Measurements from ENCODE around the gene C4A. TPM values are rescaled to one million over a fixed set of nuclear protein-coding genes. Genes with fewer than 3 reads are reported as not detected.
"Not testable (repeated sequence)": the region's sequence is repeated elsewhere in the genome, so short reads cannot be mapped to it uniquely, and the experiment has no call there.

The C4A gene
- polyA plus RNA-seq (ENCODE audit: insufficient read length in 4 of 4): 10 to 100 TPM in 3 of 4 donors, 1 to 10 TPM in 1; 8.6 to 26.2 (median 15.2) TPM

DNA sequence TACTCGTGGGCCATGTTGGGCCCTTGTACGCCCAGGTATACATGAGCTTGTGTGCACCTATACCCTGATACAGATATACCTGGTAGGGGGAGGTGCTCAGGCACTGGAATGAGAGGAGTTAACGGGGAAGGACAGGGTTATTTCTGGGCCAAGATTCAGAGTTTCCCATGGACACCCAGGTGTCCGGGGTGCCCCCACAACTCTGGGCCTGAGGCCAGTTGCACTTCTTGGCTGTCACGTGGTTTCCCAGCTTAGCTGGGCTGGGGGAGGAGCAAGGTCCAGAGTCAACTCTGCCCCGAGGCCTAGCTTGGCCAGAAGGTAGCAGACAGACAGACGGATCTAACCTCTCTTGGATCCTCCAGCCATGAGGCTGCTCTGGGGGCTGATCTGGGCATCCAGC lies at the start of gene C4A:
TSS of gene C4A (plus strand) at position 314 of the 400 bp plus-strand sequence. CDS start at position 365, 51 bp downstream.
- not testable (repeated sequence) for DNase-seq (ENCODE audit: low read depth in 4 of 4, low spot score in 3 of 4)

DNA sequence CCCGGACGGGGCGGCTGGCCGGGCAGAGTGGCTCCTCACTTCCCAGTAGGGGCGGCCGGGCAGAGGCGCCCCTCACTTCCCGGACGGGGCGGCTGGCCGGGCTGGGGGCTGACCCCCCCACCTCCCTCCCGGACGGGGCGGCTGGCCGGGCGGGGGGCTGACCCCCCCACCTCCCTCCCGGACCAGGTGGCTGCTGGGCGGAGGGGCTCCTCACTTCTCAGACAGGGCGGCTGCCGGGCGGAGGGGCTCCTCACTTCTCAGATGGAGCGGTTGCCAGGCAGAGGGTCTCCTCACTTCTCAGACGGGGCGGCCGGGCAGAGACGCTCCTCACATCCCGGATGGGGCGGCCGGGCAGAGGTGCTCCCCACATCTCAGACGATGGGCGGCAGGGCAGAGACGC lies 49.7 kb upstream of the C4A start:
- not testable (repeated sequence) for DNase-seq (ENCODE audit: low read depth in 4 of 4, low spot score in 3 of 4)

DNA sequence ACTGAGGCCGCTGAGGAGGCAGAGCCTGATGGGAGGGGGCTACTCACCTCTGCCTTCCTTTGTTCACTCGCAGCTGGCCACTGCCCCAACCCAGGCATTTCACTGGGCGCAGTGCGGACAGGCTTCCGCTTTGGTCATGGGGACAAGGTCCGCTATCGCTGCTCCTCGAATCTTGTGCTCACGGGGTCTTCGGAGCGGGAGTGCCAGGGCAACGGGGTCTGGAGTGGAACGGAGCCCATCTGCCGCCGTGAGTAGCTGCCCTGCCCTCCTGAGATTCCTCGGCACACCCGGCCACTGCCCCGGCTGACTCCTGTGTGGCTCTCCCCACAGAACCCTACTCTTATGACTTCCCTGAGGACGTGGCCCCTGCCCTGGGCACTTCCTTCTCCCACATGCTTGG lies 48.3 kb upstream of the C4A start:
- DNase-seq (ENCODE audit: low read depth in 4 of 4, low spot score in 3 of 4): no peak

DNA sequence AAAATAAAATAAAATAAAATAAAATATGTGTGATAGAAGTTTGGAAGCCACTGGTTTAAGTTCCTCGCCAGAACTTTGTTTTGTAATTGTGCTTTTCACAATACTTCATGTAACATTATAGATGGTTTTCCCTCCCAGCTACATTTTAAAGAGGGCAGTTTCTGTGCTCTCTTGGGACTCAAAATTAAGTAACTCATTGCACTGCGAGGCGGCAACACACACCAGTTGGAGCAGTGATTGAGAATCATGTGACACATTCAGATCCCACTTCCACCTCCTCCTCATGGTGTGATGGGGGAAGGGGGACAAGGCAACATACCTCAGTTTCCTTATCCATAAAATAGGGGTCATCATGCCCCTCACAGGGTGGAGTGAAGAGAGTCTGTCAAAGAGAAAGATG lies 46.8 kb upstream of the C4A start:
- no peak for DNase-seq (ENCODE audit: low read depth in 4 of 4, low spot score in 3 of 4)

DNA sequence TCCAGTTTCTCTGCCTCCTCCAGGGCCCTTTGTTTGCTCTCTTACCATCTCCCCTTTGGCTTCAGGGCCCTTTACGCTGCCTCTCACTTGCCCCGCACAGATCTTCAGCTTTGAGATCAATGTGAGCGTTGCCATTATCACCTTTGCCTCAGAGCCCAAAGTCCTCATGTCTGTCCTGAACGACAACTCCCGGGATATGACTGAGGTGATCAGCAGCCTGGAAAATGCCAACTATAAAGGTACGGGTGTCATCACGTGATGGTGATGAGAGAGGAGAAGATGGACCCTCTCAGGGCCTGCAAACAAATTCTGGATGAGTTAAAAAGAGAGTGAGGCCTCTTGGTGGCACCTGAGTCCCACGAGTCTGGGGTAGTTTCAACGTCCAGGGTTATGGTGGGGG lies 46.0 kb upstream of the C4A start:
- DNase-seq (ENCODE audit: low read depth in 4 of 4, low spot score in 3 of 4): no peak

DNA sequence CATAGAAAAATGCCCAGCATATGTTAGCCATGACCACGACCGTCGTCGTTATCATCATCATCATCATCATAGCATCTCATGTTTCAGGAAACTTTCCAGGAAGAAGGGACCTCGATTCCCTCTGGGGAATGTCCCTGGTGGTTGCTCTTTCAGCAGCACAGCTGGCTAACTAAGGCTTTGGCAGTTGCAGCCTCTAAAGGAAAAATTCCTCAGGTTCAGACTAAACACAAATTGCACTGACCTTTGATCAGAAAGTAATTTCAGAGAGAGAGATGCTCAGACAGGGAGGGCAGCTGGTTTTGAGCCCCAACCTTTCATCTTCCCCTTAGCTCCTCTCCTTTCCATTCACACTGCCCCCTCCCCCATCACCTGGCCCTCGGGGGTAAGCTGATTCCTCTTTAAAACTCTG lies 41.6 kb upstream of the C4A start:
- DNase-seq (ENCODE audit: low read depth in 4 of 4, low spot score in 3 of 4): no peak

DNA sequence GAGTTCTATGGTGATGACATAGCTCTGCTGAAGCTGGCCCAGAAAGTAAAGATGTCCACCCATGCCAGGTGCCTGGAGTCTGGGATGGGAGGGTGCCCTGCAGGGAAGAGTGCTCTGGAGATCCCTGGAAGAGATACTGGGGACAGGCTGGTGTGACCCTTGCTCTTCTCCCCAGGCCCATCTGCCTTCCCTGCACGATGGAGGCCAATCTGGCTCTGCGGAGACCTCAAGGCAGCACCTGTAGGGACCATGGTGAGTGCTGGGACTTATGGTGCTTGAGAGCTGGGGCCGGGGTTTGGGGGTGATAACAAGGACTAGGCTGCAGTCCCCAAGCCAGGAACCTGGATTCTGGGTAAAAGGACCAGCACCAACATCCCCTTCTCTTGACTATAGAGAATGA lies 38.1 kb upstream of the C4A start:
- no peak for DNase-seq (ENCODE audit: low read depth in 4 of 4, low spot score in 3 of 4)

DNA sequence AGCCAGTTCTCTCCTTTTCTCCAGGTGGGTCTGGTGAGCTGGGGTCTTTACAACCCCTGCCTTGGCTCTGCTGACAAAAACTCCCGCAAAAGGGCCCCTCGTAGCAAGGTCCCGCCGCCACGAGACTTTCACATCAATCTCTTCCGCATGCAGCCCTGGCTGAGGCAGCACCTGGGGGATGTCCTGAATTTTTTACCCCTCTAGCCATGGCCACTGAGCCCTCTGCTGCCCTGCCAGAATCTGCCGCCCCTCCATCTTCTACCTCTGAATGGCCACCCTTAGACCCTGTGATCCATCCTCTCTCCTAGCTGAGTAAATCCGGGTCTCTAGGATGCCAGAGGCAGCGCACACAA lies 36.7 kb upstream of the C4A start:
- DNase-seq (ENCODE audit: low read depth in 4 of 4, low spot score in 3 of 4): no peak

DNA sequence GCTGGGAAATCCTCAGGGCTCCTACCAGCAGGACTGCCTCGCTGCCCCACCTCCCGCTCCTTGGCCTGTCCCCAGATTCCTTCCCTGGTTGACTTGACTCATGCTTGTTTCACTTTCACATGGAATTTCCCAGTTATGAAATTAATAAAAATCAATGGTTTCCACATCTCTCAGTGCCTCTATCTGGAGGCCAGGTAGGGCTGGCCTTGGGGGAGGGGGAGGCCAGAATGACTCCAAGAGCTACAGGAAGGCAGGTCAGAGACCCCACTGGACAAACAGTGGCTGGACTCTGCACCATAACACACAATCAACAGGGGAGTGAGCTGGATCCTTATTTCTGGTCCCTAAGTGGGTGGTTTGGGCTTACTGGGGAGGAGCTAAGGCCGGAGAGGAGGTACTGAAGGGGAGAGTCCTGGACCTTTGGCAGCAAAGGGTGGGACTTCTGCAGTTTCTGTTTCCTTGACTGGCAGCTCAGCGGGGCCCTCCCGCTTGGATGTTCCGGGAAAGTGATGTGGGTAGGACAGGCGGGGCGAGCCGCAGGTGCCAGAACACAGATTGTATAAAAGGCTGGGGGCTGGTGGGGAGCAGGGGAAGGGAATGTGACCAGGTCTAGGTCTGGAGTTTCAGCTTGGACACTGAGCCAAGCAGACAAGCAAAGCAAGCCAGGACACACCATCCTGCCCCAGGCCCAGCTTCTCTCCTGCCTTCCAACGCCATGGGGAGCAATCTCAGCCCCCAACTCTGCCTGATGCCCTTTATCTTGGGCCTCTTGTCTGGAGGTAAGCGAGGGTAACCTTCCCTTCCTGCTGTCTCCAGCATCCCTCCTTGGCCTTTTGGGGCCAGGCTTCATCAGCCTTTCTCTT lies 36.1 kb upstream of the C4A start, which contains the start of gene CFB:
TSS of gene CFB (plus strand) at position 589 of the 863 bp plus-strand sequence. CDS start at position 716, 127 bp downstream.
- no peak for DNase-seq (ENCODE audit: low read depth in 4 of 4, low spot score in 3 of 4)

DNA sequence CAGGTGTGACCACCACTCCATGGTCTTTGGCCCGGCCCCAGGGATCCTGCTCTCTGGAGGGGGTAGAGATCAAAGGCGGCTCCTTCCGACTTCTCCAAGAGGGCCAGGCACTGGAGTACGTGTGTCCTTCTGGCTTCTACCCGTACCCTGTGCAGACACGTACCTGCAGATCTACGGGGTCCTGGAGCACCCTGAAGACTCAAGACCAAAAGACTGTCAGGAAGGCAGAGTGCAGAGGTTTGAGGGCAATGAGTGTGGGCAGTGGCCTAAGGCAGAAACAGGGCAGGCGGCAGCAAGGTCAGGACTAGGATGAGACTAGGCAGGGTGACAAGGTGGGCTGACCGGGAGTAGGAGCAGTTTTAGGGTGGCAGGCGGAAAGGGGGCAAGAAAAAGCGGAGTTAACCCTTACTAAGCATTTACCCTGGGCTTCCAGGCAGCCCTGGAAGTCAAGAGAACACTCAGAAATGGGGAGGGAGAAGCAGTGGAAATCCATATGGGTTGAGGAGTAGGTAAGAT lies 35.4 kb upstream of the C4A start:
- DNase-seq (ENCODE audit: low read depth in 4 of 4, low spot score in 3 of 4): no peak

DNA sequence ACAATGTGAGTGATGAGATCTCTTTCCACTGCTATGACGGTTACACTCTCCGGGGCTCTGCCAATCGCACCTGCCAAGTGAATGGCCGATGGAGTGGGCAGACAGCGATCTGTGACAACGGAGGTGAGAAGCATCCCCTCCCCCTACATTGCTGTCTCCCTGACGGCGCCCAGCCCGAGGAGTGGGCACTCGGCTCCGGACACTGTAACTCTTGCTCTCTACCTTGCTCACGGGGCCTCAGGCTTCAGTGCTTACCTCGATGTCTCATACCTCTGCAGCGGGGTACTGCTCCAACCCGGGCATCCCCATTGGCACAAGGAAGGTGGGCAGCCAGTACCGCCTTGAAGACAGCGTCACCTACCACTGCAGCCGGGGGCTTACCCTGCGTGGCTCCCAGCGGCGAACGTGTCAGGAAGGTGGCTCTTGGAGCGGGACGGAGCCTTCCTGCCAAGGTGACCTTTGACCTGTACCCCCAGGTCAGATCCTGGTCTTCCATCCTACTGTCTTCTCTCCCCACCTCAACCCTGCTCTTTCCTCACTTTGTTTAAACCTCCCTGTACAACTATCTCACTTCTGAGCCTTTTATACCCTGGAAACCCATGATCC lies 34.7 kb upstream of the C4A start:
- no peak for DNase-seq (ENCODE audit: low read depth in 4 of 4, low spot score in 3 of 4)

DNA sequence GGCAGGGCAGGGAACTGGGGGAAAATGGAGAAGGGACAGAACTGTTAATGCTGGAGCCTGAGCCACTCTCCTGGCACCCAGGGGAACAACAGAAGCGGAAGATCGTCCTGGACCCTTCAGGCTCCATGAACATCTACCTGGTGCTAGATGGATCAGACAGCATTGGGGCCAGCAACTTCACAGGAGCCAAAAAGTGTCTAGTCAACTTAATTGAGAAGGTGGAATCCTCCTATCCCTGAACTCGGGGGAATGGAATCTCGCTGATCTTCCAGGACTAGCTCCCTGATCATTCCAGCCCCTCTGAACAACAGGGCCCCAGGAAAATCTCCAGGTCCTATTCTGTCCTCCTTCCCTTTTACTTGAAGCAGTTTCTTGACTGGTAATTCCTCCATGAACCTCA lies 34.0 kb upstream of the C4A start:
- no peak for DNase-seq (ENCODE audit: low read depth in 4 of 4, low spot score in 3 of 4)

DNA sequence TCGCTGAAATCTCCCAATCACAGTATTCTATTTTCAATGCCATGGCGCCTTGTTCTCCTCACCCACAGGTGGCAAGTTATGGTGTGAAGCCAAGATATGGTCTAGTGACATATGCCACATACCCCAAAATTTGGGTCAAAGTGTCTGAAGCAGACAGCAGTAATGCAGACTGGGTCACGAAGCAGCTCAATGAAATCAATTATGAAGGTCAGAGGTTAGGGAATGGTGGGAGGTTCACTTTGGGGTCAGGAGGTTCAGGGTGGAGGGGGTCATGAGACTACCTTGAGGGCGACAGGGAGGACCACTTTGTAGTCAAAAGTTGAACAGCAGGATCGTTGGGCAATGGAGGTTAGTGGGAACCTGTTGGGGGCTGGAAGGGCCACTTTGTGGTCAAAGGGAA lies 33.6 kb upstream of the C4A start:
- DNase-seq (ENCODE audit: low read depth in 4 of 4, low spot score in 3 of 4): no peak

DNA sequence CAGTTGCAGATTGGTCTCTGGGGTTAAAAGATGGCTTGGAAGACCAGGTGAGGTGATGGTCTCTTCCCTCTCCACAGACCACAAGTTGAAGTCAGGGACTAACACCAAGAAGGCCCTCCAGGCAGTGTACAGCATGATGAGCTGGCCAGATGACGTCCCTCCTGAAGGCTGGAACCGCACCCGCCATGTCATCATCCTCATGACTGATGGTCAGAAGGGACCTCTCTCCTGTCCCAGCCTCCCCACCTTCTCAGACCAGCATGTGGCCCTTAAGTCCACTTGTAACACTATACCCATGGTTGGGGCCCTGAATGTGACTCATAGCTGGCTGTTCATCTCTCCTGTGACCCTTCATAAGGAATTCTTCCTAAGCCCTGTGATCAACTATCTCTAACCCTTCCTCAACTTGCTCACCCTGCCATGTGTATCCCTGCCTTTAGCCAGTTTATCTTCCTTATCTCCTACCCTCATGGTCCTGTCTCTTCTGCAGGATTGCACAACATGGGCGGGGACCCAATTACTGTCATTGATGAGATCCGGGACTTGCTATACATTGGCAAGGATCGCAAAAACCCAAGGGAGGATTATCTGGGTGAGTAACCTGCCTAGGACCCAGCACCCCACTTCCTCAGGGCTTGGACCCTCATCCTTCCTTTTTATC lies 33.0 kb upstream of the C4A start:
- no peak for DNase-seq (ENCODE audit: low read depth in 4 of 4, low spot score in 3 of 4)

DNA sequence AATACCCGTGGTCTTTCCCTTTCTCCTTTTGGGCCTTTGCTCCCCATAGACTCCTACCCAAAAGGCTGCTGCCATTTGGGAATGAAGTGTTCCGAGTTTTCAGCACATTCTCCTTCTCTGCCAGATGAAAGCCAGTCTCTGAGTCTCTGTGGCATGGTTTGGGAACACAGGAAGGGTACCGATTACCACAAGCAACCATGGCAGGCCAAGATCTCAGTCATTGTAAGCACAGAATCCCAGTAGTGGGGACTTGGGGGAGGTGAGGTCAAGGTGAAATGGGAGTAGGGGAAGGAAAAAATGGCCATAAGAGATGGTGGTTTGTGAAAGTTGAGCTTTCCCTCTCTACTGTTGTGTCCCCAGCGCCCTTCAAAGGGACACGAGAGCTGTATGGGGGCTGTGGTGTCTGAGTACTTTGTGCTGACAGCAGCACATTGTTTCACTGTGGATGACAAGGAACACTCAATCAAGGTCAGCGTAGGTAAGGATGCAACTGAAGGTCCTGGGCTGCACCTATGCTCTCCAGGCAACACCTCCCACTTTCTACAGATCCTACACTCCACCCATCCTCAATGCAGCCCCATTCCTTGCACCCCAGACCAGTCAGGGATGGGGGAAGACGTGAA lies 31.8 kb upstream of the C4A start:
- DNase-seq (ENCODE audit: low read depth in 4 of 4, low spot score in 3 of 4): no peak

DNA sequence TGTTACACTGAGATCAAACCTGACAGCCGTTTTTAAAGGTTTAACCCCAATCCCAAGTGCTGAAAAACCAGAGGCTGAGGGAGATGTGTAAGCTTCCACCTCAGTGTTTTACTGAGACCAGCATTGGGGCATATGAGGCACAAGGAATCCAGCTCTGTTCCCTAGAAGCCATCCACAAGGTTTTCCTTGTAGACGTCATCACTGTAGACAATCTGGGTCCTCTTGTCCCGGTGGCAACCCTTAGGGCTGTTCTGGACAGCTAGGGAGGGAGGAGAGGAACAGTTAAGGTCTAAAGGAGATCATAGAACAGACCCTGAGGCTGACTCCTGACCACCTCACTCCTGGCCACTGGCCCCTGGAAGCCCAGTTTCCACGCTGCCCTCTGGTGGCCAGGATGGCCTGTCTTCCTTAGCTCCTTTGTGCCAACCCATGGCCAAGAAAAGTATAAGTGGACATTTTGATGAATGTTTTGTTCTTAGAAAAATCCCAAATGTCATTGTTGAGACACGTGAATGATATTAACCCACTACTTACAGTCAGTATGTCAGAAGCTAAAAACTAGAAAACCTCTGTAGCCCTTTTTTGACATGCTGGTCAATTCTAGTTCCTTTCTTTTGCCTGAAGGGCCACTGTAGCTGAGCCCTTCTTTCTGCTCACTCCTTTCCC lies 29.6 kb upstream of the C4A start:
- no peak for DNase-seq (ENCODE audit: low read depth in 4 of 4, low spot score in 3 of 4)

DNA sequence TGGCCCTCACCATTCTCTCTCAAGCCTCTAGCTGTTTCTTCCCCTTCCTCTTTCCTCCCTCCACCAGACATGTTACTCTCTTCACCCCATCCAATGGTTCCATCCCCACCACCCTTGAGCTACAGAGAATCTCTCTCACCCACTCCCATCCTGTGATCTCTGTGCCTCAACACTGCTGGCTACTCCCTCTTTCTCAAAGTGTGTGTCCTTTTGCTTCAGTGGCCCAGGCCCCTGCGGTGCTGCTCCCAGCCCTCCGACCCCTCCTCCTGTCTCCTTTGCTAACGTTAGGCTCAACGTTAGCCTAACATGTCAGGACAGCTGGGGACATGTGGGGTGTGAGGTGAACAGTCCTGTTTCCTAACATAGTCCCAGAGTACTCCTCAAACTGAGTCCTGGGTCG lies 29.0 kb upstream of the C4A start:
- DNase-seq (ENCODE audit: low read depth in 4 of 4, low spot score in 3 of 4): no peak

DNA sequence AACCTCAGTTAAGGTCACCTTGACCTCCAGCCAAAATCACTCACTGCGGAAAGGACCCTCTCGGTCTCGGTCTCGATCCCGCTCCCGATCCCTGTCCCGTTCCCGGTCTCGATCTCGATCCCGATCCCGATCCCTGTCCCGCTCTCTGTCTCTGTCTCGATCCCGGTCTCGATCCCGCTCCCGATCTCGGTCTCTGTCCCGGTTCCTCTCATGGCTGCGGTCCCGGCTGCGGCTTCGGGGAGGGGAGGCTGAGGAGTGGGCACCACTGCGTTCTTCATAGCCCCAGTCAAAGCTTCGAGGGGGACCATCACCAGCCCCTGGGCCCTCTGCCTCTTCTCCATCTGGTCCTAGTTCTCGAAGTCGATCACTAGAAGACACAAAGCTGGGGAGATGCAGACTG lies 27.3 kb upstream of the C4A start:
- no peak for DNase-seq (ENCODE audit: low read depth in 4 of 4, low spot score in 3 of 4)

DNA sequence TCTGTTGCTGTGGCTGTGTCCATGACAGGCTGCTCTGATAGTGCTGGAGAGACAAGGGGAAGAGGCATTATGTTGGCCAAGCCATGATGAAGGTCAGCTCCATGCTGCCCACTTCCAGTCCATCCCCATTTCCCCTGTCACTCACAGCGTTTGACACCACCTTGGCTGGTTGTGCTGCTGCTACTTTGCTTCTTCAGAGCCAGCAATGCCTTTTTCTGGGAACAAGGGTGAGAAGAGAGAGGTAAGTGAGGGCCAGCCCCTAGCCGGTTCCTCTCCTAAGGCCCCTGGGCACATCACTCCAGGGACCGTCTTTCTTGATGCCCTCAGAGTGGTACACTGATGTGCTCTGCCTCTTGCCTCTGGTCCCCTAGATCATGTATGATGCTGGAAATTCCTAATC lies 25.1 kb upstream of the C4A start:
- no peak for DNase-seq (ENCODE audit: low read depth in 4 of 4, low spot score in 3 of 4)

DNA sequence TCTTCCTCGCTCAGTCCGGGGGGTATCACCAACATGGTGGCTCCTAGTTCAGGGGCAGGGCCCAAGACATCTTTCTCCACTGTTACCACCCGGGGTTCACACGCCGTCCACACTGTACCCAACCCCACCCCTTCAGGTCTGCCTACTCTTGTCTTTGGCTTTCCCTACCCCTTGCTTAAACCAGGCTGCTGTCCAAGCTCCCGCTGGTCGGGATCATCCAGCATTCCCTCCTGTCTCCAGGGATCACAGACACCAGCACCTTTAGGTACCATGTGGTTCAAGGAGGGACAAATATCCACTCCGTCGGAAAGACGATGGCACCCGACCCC lies 23.5 kb upstream of the C4A start:
- DNase-seq (ENCODE audit: low read depth in 4 of 4, low spot score in 3 of 4): no peak

Measured in left renal pelvis (tissue), 4 donors.